Suppressor macrophage (primary cell): ENCODE results near the gene DLX2.
"Not testable (repeated sequence)": the region's sequence is repeated elsewhere in the genome, so short reads cannot be mapped to it uniquely, and the experiment has no call there.

Source experiments
- DNase-seq, 4 experiments: peaks; one replicate each; pipeline ENCODE4 v3.0.0-alpha.2; 2020 to 2022
- total RNA-seq, 17 experiments: gene quantifications; one replicate each; lab custom pipeline; 2026; ENCODE audit warnings: mixed read lengths in 6 of 17, inconsistent platforms in 3 of 17; lab: John Stamatoyannopoulos, UW

Gene DLX2
- total RNA-seq, result 0 to 0.66 (median 0) reads per million in 17 experiments

DNA sequence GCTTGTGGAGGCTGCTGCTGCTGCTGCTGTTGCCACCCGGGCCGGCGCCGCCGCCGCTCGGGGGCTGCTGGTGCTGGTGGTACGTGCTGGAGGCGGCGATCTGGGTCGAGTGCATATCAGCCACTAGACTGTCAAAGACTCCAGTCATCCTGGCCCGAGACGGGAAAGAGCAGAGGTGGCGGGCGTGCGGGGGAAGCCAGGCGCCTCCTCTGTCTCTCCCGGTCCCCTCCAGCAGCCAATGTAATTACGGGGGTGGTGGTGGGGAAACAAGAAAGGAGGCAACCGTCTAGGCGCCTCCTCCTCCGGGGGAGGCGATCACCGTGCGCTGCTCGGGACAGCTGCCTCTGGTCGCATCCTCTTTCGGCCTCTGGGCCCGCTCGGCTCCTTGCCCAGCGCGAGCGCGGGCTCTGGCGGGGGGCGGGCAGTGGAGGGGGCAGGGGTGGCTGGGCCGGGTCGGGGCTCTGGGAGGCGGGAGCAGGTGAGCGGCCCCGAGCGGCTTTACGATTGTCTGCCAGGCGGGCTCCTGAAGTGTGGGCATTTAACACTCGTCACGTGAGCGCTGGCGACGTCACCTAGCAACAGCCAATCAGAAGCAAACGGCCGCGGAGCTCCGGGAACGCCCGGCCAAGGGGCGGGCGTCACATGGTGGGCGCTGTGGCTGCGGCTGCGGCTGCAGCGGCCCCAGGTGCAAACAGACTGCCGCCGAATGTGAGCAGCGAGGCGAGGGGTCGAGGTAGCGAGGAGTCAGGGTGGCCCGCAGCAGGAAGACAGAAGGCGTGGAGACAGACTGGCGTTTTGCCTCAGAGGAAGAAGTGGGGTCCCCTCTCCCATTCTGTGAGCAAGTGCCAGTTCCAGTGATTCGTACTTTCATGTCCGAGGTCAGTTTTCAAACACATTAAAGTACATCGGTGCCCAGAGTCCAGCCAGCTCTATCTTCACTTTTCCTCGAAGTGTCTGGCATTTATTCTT lies at the start of gene DLX2:
TSS of gene DLX2 (minus strand) at position 510 of the 969 bp plus-strand sequence. CDS start at position 148, 362 bp downstream.
- peak; percentile 81 to 88 (median 85) for DNase-seq

GRCh38 chr2:172147944-172148650 lies 45.4 kb upstream of the DLX2 start:
- DNase-seq, result no peak

DNA sequence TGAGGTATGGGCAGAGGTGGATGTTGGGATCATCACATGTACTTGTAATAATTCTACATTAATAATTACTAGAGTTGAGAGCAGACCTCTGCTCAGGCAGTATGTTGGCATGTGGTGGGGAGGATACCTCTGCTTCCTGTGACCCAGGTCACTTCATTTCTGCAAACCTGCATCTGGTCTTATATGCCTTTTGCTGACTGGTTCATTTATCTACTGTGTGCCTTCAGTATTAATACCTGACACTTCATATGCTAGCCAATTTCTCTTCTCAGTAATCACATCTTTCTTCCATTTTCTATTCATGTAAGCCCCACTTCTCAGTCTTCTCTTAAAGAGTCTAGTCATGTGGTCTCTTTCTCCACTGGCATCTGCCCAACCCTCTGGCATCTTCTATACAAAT lies 41.1 kb upstream of the DLX2 start:
- DNase-seq, result no peak

DNA sequence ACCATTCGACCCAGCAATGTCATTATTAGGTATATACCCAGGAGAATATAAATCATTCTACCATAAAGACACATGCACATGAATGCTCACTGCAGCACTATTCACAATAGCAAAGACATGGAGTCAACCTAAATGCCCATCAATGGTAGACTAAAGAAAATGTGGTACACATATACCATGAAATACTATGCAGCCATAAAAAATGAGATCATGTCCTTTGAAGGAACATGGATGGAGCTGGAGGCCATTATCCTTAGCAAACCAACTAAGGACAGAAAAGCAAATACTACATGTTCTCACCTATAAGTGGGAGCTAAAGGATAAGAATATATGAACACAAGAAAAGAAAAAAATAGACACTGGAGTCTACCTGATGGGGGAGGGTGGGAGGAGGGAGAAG lies 36.0 kb upstream of the DLX2 start:
- not testable (repeated sequence) for DNase-seq

DNA sequence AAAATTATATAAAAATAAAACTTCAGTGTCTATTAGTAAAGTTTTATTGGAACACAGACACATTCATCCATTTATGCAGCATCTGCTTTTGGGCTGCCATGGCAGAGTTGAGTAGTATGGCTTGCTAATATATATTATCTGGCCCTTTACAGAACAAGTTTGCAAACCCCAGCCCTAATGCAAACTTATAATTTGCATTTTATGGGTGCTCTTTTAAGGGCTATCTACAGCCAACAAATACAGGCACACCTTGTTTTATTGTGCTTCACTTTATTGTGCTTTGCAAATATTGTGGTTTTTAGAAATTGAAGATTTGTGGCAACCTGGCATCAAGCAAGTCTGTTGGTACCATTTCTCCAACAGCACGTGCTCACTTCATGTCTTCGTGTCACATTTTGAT lies 35.2 kb upstream of the DLX2 start:
- DNase-seq, result no peak

GRCh38 chr2:172137109-172137508 lies 34.4 kb upstream of the DLX2 start:
- no peak for DNase-seq

GRCh38 chr2:172135446-172135845 lies 32.7 kb upstream of the DLX2 start:
- DNase-seq, result no peak

GRCh38 chr2:172134270-172134669 lies 31.6 kb upstream of the DLX2 start:
- no peak for DNase-seq

GRCh38 chr2:172131713-172132555 lies 29.2 kb upstream of the DLX2 start:
- DNase-seq, result no peak

DNA sequence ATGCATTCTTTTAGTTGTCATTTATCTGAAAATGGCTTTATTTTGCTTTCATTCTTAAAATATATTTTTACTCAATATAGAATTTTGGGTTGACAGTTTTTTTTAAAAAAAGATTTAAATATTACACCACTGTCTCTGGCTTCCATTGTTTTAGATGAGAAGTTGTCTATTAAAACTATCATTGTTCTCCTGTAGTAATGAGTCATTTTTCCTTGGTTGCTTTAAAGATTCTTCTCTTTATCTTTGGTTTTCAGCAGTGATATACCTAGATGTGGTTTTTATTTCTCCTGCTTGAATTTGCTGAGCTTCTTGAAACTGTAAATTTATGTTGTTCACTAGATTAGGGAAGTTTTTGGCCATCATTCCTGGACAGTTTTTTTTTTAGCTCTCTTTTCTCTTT lies 26.7 kb upstream of the DLX2 start:
- no peak for DNase-seq

DNA sequence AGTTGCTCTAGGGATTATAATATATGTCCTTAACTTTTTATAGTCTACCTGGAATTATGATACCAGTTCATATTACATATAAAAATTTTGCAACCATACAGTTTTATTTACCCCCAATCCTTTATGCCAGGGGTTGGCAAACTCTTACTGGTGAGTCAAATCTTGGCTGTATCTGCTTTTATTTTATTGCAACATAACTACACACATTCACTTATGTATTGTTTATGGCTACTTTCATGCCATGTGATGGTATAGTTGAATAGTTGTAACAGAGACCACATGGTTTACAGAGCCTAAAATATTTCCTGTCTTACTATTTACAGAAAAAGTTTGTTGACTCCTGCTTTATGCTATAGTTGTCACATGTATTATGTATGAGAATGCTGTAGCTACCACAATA lies 25.8 kb upstream of the DLX2 start:
- DNase-seq, result no peak

DNA sequence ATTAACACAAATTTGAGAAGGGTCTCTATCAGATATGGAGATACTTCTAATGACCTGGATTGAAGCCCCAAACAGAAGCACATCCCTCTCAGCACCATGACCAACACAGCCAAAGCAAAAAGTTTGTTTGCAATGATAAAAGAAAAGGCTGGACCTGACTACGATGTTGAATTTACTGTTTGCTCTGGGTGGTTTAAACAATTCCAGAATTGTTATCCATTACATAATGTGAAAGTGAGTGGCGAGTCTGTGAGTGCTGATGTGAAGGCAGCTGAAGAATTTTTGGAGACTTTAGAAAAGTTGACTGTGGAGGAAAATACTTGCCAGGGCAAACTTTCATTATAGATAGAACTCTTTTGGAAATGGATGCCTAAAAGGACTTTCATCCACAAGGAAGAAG lies 17.4 kb upstream of the DLX2 start:
- DNase-seq, result no peak

DNA sequence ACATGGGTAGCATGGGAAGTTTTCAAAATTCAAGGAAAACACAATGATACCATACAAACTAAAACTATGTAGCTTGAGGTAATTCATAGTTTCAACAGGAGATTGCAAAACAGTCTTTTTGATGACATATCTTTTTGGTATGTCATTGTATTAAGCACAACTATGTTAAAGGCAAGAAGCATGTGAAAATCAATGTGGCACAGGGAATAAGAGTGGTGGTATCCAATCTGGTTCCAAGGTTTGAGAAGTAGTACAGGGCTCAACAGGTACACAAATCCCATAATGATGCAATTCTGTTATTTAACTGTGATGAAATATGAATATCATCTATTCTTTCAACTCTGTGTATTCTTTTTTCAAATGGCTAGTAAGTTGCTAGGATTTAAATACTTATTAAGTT lies 16.4 kb upstream of the DLX2 start:
- no peak for DNase-seq

DNA sequence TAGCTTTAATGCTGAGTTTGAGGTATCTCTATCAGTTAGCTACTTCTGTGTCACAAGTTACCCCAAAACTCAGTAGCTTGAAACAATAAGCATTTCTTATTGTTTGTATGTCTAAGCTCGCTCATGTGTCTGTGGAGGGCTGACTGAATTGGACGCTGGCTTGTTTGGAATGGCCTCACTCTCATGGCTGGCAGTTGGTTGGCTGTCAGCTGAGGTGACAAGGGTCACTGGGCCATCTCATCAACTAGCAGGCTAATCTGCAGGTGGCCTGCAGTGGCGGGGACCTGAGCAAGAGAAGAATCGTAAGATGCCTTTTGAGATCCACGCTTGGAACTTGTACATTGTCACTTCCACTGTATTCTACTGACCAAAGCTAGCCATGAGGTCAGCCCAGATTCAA lies 13.4 kb upstream of the DLX2 start:
- DNase-seq, result no peak

DNA sequence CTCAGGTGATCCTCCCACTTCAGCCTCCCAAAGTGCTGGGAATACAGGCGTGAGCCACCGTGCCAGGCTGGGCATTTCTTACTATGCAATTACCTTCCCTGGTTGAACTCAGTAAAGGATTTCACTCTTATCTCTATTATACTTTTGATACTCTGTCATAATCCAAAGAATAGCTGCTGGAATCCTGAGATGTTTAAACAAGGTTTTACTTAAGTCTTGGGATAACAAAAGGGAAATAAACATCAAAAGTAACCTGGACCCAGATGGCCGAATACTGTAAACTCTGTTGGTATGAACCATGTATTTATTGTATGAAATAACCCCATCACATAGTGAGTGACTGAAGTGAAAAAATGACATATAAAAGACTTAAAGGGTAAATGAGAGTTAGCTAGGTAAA lies 11.9 kb upstream of the DLX2 start:
- no peak for DNase-seq

DNA sequence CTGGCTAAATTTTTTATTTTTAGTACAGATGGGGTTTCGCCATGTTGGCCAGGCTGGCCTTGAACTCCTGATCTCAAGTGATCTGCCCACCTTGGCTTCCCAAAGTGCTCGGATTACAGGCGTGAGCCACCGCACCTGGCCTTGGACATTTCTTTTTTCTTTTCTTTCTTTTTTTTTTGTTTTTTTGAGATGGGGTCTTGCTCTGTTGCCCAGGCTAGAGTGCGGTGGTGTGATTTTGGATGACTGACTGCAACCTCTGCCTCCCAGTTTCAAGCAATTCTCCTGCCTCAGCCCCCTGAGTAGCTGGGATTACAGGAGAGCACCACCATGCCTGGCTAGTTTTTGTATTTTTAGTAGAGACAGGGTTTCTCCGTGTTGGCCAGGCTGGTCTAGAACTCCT lies 11.5 kb upstream of the DLX2 start:
- DNase-seq, result not testable (repeated sequence)

- DNase-seq, result no peak
These were observed 10.9 kb upstream of the DLX2 start for GRCh38 chr2:172113617-172114016.

DNA sequence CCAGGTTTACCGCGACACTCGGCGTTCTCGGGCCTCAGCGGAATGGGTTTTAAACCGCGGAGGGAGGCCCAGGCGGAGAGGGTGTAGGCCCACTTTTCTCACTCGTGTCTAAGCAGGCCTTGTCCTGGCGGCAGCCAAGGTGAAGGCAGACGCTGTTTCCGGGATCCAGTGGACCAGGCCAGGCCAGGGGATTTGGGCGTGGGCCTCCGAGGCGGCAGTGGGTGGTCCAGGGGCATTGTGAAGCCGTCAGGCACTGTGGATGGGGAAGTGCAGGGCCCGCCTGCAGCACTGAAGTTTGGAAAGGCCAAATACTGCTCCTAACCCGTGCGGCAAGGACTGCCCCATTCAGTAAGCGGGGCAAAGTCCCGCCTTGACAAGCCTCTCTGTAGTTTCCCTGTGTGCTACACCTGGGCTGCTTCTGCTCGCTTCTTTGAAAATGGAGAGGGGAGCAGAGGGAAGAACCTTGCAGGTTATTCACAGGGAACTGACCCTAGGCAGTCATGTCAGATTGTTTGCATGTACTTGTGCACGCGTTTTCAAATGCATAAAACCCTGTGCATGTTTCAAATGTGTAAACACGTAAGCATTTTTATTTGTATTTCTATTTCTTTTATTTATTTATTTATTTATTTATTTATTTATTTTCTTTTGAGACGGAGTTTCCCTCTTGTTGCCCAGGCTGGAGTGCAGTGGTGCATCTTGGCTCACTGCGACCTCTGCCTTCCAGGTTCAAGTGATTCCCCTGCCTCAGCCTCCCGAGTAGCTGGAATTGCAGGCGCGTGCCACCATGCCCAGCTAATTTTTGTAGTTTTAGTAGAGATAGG lies 7.5 kb upstream of the DLX2 start:
- DNase-seq, result no peak

GRCh38 chr2:172109256-172109987 lies 6.7 kb upstream of the DLX2 start:
- no peak for DNase-seq

DNA sequence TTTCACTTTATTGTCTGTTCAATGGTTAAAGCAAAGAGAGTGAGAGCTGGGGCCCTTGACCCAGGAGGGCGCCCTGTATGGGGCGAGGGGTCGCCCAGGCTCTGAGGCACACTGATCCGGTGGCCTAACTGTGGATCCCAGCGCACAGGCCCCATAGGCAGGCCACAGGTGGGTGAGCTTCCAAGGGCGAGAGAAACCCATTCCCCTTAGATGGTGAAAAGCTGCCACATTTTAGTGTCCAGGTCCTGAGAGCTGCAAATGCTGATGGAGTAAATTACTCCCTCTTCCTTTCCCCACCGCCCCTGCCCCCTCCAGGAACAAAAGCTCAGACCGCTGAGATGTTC lies 5.9 kb upstream of the DLX2 start:
- no peak for DNase-seq
